HEK293T (cell line): ENCODE measurements around the gene ITGAV.

ENCODE experiments used
- ARNT ChIP-seq: fragments of 450-650 bp; IDR thresholded peaks from 2 replicates; pipeline ENCODE4 v1.6.1; 2017; ENCODE audit warnings: mild to moderate bottlenecking
- BHLHE40 ChIP-seq: fragments of 450-650 bp; IDR thresholded peaks from 2 replicates; pipeline ENCODE4 v1.6.1; 2016; ENCODE audit warnings: mild to moderate bottlenecking, moderate library complexity, borderline replicate concordance
- CTBP1 ChIP-seq: fragments of 450-650 bp; IDR thresholded peaks from 2 replicates; pipeline ENCODE4 v1.6.1; 2016; ENCODE audit warnings: borderline replicate concordance
- ELF4 ChIP-seq: fragments of 450-650 bp; IDR thresholded peaks from 2 replicates; pipeline ENCODE4 v1.6.1; 2017; ENCODE audit warnings: antibody characterized with exemption
- FOXA1 ChIP-seq: fragments of 450-650 bp; IDR thresholded peaks from 2 replicates; pipeline ENCODE4 v1.6.1; 2016; ENCODE audit warnings: mild to moderate bottlenecking
- FOXK2 ChIP-seq: fragments of 450-650 bp; IDR thresholded peaks from 2 replicates; pipeline ENCODE4 v1.6.1; 2016; ENCODE audit warnings: mild to moderate bottlenecking
- FOXM1 ChIP-seq: fragments of 450-650 bp; IDR thresholded peaks from 2 replicates; pipeline ENCODE4 v1.6.1; 2017; ENCODE audit warnings: mild to moderate bottlenecking, borderline replicate concordance
- NFRKB ChIP-seq: fragments of 450-650 bp; IDR thresholded peaks from 2 replicates; pipeline ENCODE4 v1.6.1; 2016; ENCODE audit warnings: mild to moderate bottlenecking, moderate library complexity
- PKNOX1 ChIP-seq: fragments of 450-650 bp; IDR thresholded peaks from 2 replicates; pipeline ENCODE4 v1.6.1; 2016
- SP1 ChIP-seq: fragments of 450-650 bp; IDR thresholded peaks from 2 replicates; pipeline ENCODE4 v1.6.1; 2017
- SUZ12 ChIP-seq: fragments of 450-650 bp; IDR thresholded peaks from 2 replicates; pipeline ENCODE4 v1.6.1; 2016; ENCODE audit warnings: mild to moderate bottlenecking
- TARDBP ChIP-seq: fragments of 450-650 bp; IDR thresholded peaks from 2 replicates; pipeline ENCODE4 v1.6.1; 2016
- ZNF384 ChIP-seq: fragments of 450-650 bp; IDR thresholded peaks from 2 replicates; pipeline ENCODE4 v1.6.1; 2016

GRCh38 chr2:186617148-186617547 is 27.3 kb downstream of the ITGAV start:
- TF ChIP-seq FOXM1 (no peak), BHLHE40 (no peak), FOXK2 (no peak), ARNT (no peak), TARDBP (no peak), FOXA1 (no peak), SP1 (no peak), NFRKB (no peak), SUZ12 (no peak), CTBP1 (no peak), ZNF384 (no peak), ELF4 (no peak), PKNOX1 (no peak)
